DOHH2 (cell line): ENCODE measurements around the gene STUM.
"Not testable (repeated sequence)": the region's sequence is repeated elsewhere in the genome, so short reads cannot be mapped to it uniquely, and the experiment has no call there.

ENCODE experiments used
- H3F3A ChIP-seq: fragments of 200-600 bp; sonication (generic), shearing (Covaris generic); 2 replicates; pipeline ENCODE4 v1.6.0; 2016; ENCODE audit warnings: antibody characterized with exemption, mild to moderate bottlenecking; ENCODE audit not compliant: control insufficient read depth, insufficient read depth
- H3K27ac ChIP-seq: fragments of 200-600 bp; sonication (generic); 2 replicates; pipeline ENCODE4 v1.5.1; 2014; ENCODE audit warnings: low read depth, mild to moderate bottlenecking, low read length, moderate library complexity
- H3K27me3 ChIP-seq: fragments of 200-600 bp; sonication (generic); 2 replicates; pipeline ENCODE4 v1.6.1; 2014; ENCODE audit warnings: mild to moderate bottlenecking, low read length, mixed read lengths; ENCODE audit not compliant: control insufficient read depth
- H3K36me3 ChIP-seq: fragments of 200-600 bp; sonication (generic); 2 replicates; pipeline ENCODE4 v1.6.1; 2014; ENCODE audit warnings: mild to moderate bottlenecking, low read length, moderate library complexity, mixed read lengths; ENCODE audit not compliant: control insufficient read depth
- H3K4me1 ChIP-seq: fragments of 200-600 bp; sonication (generic); 2 replicates; pipeline ENCODE4 v1.6.1; 2014; ENCODE audit warnings: mild to moderate bottlenecking, low read length, mixed read lengths; ENCODE audit not compliant: control insufficient read depth
- H3K4me2 ChIP-seq: fragments of 200-600 bp; sonication (generic); 2 replicates; pipeline ENCODE4 v1.6.0; 2014; ENCODE audit warnings: mild to moderate bottlenecking, low read length, moderate library complexity
- H3K4me3 ChIP-seq: fragments of 200-600 bp; sonication (generic); 2 replicates; pipeline ENCODE4 v1.5.1; 2014; ENCODE audit warnings: mild to moderate bottlenecking, low read length, mixed read lengths
- H3K79me2 ChIP-seq: fragments of 200-600 bp; sonication (generic); 2 replicates; pipeline ENCODE4 v1.6.1; 2014; ENCODE audit warnings: mild to moderate bottlenecking, low read length, mixed read lengths; ENCODE audit not compliant: control insufficient read depth
- H3K9me2 ChIP-seq: fragments of 200-600 bp; sonication (generic); replicated peaks from 2 replicates; pipeline ENCODE4 v1.6.1; 2014; ENCODE audit warnings: mild to moderate bottlenecking, low read length, mixed read lengths; ENCODE audit not compliant: control insufficient read depth
- H3K9me3 ChIP-seq: fragments of 200-600 bp; sonication (generic); 2 replicates; pipeline ENCODE4 v1.6.1; 2014; ENCODE audit warnings: antibody characterized with exemption, low read length, mixed read lengths; ENCODE audit not compliant: control insufficient read depth, insufficient read depth
- H4K20me1 ChIP-seq: fragments of 200-600 bp; sonication (generic); 2 replicates; pipeline ENCODE4 v1.6.0; 2014; ENCODE audit warnings: low read depth, mild to moderate bottlenecking, antibody characterized with exemption, low read length, moderate library complexity; ENCODE audit not compliant: control insufficient read depth, insufficient read depth
- EZH2phosphoT487 ChIP-seq: fragments of 200-600 bp; sonication (generic); IDR thresholded peaks from 2 replicates; pipeline ENCODE4 v1.6.1; 2017; ENCODE audit warnings: borderline replicate concordance, mild to moderate bottlenecking, antibody characterized with exemption, low read length, moderate library complexity, mixed read lengths
- TF ChIP-seq, protein P1 (sequence below): fragments of 200-600 bp; sonication (generic); IDR thresholded peaks from one replicate; pipeline ENCODE4 v1.5.1; 2014; ENCODE audit warnings: antibody characterized with exemption, mild to moderate bottlenecking, low read depth, low read length; ENCODE audit not compliant: poor library complexity, severe bottlenecking

The STUM gene, protein sequence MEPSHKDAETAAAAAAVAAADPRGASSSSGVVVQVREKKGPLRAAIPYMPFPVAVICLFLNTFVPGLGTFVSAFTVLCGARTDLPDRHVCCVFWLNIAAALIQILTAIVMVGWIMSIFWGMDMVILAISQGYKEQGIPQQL

DNA sequence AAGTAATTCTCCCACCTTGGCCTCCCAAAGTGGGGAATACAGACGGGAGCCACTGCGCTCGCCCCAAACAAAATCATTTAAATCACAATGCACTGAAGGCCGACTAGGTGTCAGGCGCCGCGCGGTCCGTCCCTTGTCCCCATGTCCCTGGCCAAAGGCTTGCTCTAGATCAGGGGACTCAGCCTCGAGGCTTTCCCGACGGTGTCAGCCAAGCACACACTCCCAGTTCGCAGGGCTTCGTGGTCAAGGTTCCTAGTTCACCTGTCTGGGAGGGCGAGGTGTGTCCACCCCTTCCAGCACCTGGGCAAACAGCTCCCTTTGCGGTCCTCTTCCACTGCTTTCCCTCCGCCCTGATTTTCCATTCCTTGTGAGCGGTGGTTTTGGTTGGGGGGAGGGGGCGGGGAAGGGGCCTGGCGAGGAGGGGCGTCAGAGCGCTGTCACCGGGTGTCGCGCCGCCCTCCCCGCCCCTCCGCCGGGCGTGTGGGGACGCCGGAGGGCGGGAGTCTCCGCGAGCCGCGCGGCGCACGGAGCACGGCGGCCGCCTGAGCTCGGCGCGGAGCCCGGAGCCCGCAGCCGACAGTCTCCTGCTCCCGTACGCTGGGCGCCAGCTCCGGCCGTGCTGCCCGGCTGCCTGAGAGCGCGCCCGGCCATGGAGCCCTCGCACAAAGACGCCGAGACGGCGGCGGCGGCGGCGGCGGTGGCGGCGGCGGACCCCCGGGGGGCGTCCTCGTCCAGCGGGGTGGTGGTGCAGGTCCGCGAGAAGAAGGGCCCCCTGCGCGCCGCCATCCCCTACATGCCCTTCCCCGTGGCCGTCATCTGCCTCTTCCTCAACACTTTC, at the start of gene STUM:
STUM (plus strand) TSS at position 509 of the 838 bp plus-strand sequence; CDS start at position 650, 141 bp downstream.
- Histone ChIP-seq H3K4me1 (peaks cover 22% of the 10 kb centered on the region), H3K36me3 (no peaks in the 10 kb centered on the region), H3K9me2 (no peaks in the 10 kb centered on the region), H3K4me3 (peak within 1 kb of the TSS; percentile 62), H3K9me3 (no peaks in the 10 kb centered on the region), H3K79me2 (no peaks in the 10 kb centered on the region), H3F3A (no peaks in the 10 kb centered on the region), H3K4me2 (peak within 1 kb of the TSS; percentile 78), H3K27me3 (peaks cover 58% of the 10 kb centered on the region), H3K27ac (no peak within 1 kb of the TSS), H4K20me1 (no peaks in the 10 kb centered on the region)
- TF ChIP-seq, protein P1, sequence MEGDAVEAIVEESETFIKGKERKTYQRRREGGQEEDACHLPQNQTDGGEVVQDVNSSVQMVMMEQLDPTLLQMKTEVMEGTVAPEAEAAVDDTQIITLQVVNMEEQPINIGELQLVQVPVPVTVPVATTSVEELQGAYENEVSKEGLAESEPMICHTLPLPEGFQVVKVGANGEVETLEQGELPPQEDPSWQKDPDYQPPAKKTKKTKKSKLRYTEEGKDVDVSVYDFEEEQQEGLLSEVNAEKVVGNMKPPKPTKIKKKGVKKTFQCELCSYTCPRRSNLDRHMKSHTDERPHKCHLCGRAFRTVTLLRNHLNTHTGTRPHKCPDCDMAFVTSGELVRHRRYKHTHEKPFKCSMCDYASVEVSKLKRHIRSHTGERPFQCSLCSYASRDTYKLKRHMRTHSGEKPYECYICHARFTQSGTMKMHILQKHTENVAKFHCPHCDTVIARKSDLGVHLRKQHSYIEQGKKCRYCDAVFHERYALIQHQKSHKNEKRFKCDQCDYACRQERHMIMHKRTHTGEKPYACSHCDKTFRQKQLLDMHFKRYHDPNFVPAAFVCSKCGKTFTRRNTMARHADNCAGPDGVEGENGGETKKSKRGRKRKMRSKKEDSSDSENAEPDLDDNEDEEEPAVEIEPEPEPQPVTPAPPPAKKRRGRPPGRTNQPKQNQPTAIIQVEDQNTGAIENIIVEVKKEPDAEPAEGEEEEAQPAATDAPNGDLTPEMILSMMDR = no peak
- no peak; the same call in 1 of the 2 replicates for TF ChIP-seq EZH2phosphoT487

DNA sequence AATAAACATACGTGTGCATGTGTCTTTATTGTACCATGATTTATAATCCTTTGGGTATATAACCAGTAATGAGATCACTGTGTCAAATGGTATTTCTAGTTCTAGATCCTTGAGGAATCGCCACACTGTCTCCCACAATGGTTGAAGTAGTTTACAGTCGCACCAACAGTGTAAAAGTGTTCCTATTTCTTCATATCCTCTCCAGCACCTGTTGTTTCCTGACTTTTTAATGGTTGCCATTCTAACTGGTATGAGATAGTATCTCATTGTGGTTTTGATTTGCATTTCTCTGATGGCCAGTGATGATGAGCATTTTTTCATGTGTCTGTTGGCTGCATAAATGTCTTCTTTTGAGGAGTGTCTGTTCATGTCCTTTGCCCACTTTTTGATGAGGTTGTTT, 48.9 kb upstream of the STUM start:
- not testable (repeated sequence) for H3K4me1 ChIP-seq, H3K9me3 ChIP-seq, H3K27me3 ChIP-seq, H3K36me3 ChIP-seq, H3K79me2 ChIP-seq, H3F3A ChIP-seq, H4K20me1 ChIP-seq, H3K4me3 ChIP-seq, H3K9me2 ChIP-seq, H3K4me2 ChIP-seq, H3K27ac ChIP-seq

DNA sequence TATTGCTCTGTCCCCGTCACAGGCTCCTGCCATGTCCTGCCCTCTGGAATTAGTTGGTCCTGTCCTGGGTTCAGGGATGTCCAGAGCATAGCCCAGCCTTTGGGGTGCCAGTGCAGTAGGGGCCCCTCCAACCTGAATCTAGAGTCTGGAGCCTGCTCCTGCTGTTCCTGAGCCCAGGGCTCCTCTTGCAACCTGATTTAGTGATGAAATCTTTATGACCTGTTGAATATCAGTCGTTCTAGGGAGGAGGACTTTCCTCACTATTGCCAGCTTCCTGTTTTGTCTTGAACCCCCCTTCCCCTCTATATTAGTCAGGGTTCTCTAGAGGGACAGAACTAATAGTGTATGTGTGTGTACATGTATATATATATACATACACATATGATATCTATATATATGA, 42.5 kb upstream of the STUM start:
- Histone ChIP-seq H3K9me2 (no peaks in the 10 kb centered on the region), H3F3A (no peaks in the 10 kb centered on the region), H3K4me2 (no peak overlapping the region), H4K20me1 (no peaks in the 10 kb centered on the region), H3K79me2 (no peaks in the 10 kb centered on the region), H3K27ac (no peak overlapping the region), H3K4me1 (no peaks in the 10 kb centered on the region), H3K27me3 (peaks cover 20% of the 10 kb centered on the region), H3K9me3 (no peaks in the 10 kb centered on the region), H3K36me3 (no peaks in the 10 kb centered on the region), H3K4me3 (no peak overlapping the region)
- no peak for TF ChIP-seq EZH2phosphoT487
- TF ChIP-seq, protein P1 = no peak

DNA sequence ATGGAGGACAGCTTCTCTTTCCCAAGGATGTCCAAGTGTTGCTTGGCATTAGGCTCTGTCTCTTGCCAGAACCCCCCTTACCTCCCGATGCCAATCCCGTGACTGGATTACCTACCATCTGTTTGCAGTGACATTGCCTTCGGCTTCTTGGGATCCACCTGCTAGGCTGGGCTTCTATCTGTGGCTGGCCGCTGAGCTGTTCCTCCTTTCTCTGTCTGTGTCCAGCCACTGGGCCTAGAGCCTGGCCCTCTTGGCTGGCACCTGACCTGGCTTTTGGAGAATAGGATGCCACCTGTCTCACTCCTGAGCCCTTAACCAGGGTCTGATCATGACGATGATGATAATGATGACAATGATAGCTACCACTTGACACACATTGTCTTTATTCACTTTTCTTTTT, 41.6 kb upstream of the STUM start:
- H3K27ac ChIP-seq = no peak overlapping the region
- no peaks in the 10 kb centered on the region for H3K4me1 ChIP-seq
- H3F3A ChIP-seq = no peaks in the 10 kb centered on the region
- TF ChIP-seq, protein P1 = no peak
- TF ChIP-seq EZH2phosphoT487 = no peak
- no peaks in the 10 kb centered on the region for H3K9me3 ChIP-seq
- no peak overlapping the region for H3K4me2 ChIP-seq
- H3K79me2 ChIP-seq = no peaks in the 10 kb centered on the region
- H4K20me1 ChIP-seq = no peaks in the 10 kb centered on the region
- peaks cover 20% of the 10 kb centered on the region for H3K27me3 ChIP-seq
- H3K36me3 ChIP-seq = no peaks in the 10 kb centered on the region
- no peaks in the 10 kb centered on the region for H3K9me2 ChIP-seq
- H3K4me3 ChIP-seq = no peak overlapping the region
